Measurements from ENCODE around the gene CAMK2G.

DNA sequence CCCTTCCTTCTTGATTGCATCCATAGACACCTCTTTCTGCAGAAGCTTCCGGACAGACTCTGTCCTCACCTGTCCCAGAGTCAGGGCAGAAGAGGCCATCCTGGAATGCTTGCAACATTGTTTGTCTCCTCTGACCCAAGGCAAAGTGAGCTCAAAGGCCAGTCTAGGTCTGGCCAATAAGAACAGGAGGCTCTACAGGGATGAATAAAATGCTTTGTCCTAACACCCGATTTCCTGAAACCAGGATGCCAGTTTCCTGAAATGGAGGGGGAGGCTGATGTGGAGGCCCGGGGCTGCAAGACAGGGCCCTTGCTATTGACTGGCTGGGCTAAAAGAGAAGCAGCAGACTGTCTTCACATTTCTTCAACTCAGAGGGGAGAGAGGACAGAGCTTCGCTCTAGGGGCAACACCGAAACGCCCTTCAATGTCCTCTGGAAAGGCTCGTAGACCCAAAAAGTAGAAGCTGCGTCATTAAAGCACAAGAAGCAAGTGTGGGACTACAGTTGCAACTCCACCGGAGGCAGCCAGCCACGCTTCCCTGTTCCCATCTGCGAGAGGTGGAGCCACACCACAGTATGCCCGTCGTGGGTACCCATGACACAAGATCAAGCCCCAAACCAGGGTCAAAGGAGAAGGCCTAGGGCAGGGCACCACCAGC lies 33.8 kb downstream of the CAMK2G start:
- TF ChIP-seq TCF7L2 (IDR thresholded peaks at IDR 0.05; ENCODE audit: low read depth, low read length): no peak
- no peak for TF ChIP-seq CTCF (IDR thresholded peaks at IDR 0.05)

Data from Panc1 (cell line).